Spleen (tissue), 3 donors: ENCODE results near the gene WFDC6.

Experiments used
- POLR2A ChIP-seq, 3 donors: fragments of 450-650 bp; IDR thresholded peaks; one replicate each; pipeline ENCODE4 v1.5.1; 2017; ENCODE audit warnings: antibody characterized with exemption in 3 of 3, mild to moderate bottlenecking in 1 of 3
- POLR2AphosphoS5 ChIP-seq, 3 donors: sonication (generic); formaldehyde crosslinking; IDR thresholded peaks; one replicate each; pipeline ENCODE4 v1.5.1; 2017; ENCODE audit warnings: antibody characterized with exemption in 3 of 3

DNA sequence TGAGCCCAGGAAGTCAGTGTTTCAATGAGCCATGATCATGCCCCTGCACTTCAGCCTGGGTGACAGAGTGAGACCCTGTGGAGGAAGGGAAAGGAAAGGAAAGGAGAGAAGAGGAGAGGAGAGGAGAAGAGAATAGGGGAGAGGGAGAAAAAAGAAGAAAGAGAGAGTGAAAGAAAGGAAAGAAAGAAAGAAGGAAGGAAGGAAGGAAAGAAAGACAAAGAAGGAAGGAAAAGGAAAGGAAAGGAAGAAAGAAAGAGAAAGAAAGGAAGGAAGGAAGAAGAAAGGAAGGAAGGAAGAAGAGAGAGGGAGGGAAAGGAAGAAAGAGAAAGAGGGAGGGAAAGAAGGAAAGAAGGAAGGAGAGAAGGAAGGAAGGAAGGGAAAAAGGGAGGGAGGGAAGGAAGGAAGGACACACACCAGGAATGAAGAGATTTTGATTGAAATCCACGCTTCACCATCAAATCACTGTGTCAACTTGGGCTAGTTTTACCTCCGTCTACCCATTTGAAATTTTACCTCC is 25.5 kb upstream of the WFDC6 start:
- no peak for TF ChIP-seq POLR2A (IDR thresholded peaks at IDR 0.05)
- TF ChIP-seq POLR2AphosphoS5 (IDR thresholded peaks at IDR 0.05) = no peak
